GM23338 (cell line): ENCODE data around the gene DRC3. TPM values are rescaled to one million over a fixed set of nuclear protein-coding genes. Genes with fewer than 3 reads are reported as not detected.

Experiments used
- ATAC-seq: fragments of 200-7000 bp; cut with Tn5 transposase; 3 replicates; pipeline ENCODE4 v1.9.1; 2020
- DNase-seq: peaks from one replicate; pipeline ENCODE4 v3.0.0-alpha.2; 2015; ENCODE audit warnings: low spot score
- H2AFZ ChIP-seq: fragments of 200-600 bp; sonication (generic); 2 replicates; pipeline ENCODE4 v1.8.0; 2016; ENCODE audit warnings: antibody characterized with exemption, mild to moderate bottlenecking, moderate library complexity
- H3F3A ChIP-seq: fragments of 200-600 bp; sonication (generic); replicated peaks from 2 replicates; pipeline ENCODE4 v1.8.0; 2017; ENCODE audit warnings: antibody characterized with exemption, mixed run types, low read depth
- H3K27ac ChIP-seq: fragments of 200-600 bp; sonication (generic); 2 replicates; pipeline ENCODE4 v1.6.1; 2016; ENCODE audit warnings: low read depth
- H3K27me3 ChIP-seq: fragments of 200-600 bp; sonication (generic); 2 replicates; pipeline ENCODE4 v1.8.0; 2016; ENCODE audit warnings: mild to moderate bottlenecking, mixed run types, moderate library complexity; ENCODE audit not compliant: insufficient read depth
- H3K36me3 ChIP-seq: fragments of 200-600 bp; sonication (generic); 2 replicates; pipeline ENCODE4 v1.8.0; 2016; ENCODE audit warnings: mild to moderate bottlenecking; ENCODE audit not compliant: insufficient read depth
- H3K4me1 ChIP-seq: fragments of 200-600 bp; sonication (generic); 2 replicates; pipeline ENCODE4 v1.8.0; 2016; ENCODE audit warnings: mild to moderate bottlenecking, moderate library complexity; ENCODE audit not compliant: insufficient read depth
- H3K4me2 ChIP-seq: fragments of 200-600 bp; sonication (generic); 2 replicates; pipeline ENCODE4 v1.7.1; 2017; ENCODE audit warnings: mixed run types
- H3K4me3 ChIP-seq: fragments of 200-600 bp; sonication (generic); 2 replicates; pipeline ENCODE4 v1.6.1; 2016; ENCODE audit warnings: mixed run types
- H3K79me2 ChIP-seq: fragments of 200-600 bp; sonication (generic); replicated peaks from 2 replicates; pipeline ENCODE4 v1.8.0; 2017; ENCODE audit warnings: mild to moderate bottlenecking; ENCODE audit not compliant: insufficient read depth
- H3K9me2 ChIP-seq: fragments of 200-600 bp; sonication (generic); 2 replicates; pipeline ENCODE4 v1.8.0; 2017; ENCODE audit not compliant: insufficient read depth
- H4K20me1 ChIP-seq: fragments of 200-600 bp; sonication (generic); replicated peaks from 2 replicates; pipeline ENCODE4 v1.8.0; 2017; ENCODE audit warnings: mild to moderate bottlenecking; ENCODE audit not compliant: insufficient read depth
- H3K27ac Mint-ChIP-seq: 2 replicates; pipeline ENCODE4 v1.8.0; 2020; ENCODE audit warnings: inconsistent platforms, mild to moderate bottlenecking, moderate library complexity, mixed read lengths
- H3K27me3 Mint-ChIP-seq: 3 replicates; pipeline ENCODE4 v1.8.0; 2022; ENCODE audit warnings: low read depth, mild to moderate bottlenecking, moderate library complexity, mixed read lengths, inconsistent platforms; ENCODE audit not compliant: insufficient read depth, poor library complexity
- H3K36me3 Mint-ChIP-seq: 3 replicates; pipeline ENCODE4 v1.8.0; 2021; ENCODE audit warnings: low read depth, mild to moderate bottlenecking, inconsistent platforms, moderate library complexity, mixed read lengths
- H3K4me1 Mint-ChIP-seq: 3 replicates; pipeline ENCODE4 v1.8.0; 2020; ENCODE audit warnings: mild to moderate bottlenecking, inconsistent platforms, mixed read lengths
- H3K4me3 Mint-ChIP-seq: 3 replicates; pipeline ENCODE4 v1.8.0; 2021; ENCODE audit warnings: moderate library complexity, mild to moderate bottlenecking, inconsistent platforms, mixed read lengths
- H3K9me3 Mint-ChIP-seq: 3 replicates; pipeline ENCODE4 v1.8.0; 2020; ENCODE audit warnings: moderate library complexity, mild to moderate bottlenecking, inconsistent platforms, mixed read lengths
- CREB1 ChIP-seq: fragments of 250-450 bp; sonication (Bioruptor Pico); IDR thresholded peaks from 2 replicates; pipeline ENCODE4 v1.5.0; 2020; ENCODE audit warnings: low read depth, mild to moderate bottlenecking, moderate library complexity
- CTCF ChIP-seq, 2 experiments: fragments of 200-600 bp in 1 of 2; sonication (generic) in 1 of 2; conservative IDR thresholded peaks; 2 replicates each; pipeline versions ENCODE4 v1.5.1 to v1.6.1; 2016 to 2017; ENCODE audit warnings: antibody characterized with exemption in 2 of 2, low read depth in 2 of 2, mild to moderate bottlenecking in 2 of 2, moderate library complexity in 1 of 2
- ETS1 ChIP-seq: IDR thresholded peaks from 2 replicates; pipeline ENCODE4 v1.6.1; 2016; ENCODE audit warnings: antibody characterized with exemption
- EZH2 ChIP-seq: fragments of 200-600 bp; sonication (generic); IDR thresholded peaks from one replicate; pipeline ENCODE4 v1.8.0; 2017; ENCODE audit warnings: antibody characterized with exemption, mild to moderate bottlenecking, low read depth; ENCODE audit not compliant: unreplicated experiment
- EZH2phosphoT487 ChIP-seq: fragments of 200-600 bp; sonication (generic); IDR thresholded peaks from one replicate; pipeline ENCODE4 v1.8.1; 2018; ENCODE audit warnings: antibody characterized with exemption; ENCODE audit not compliant: unreplicated experiment
- JUNB ChIP-seq: IDR thresholded peaks from one replicate; pipeline ENCODE4 v1.6.1; 2016; ENCODE audit warnings: antibody characterized with exemption; ENCODE audit not compliant: unreplicated experiment
- NANOG ChIP-seq: IDR thresholded peaks from 2 replicates; pipeline ENCODE4 v1.6.1; 2016; ENCODE audit warnings: antibody characterized with exemption, borderline replicate concordance
- POLR2AphosphoS5 ChIP-seq: IDR thresholded peaks from 2 replicates; pipeline ENCODE4 v1.6.1; 2016; ENCODE audit warnings: antibody characterized with exemption, low read depth
- REST ChIP-seq: IDR thresholded peaks from one replicate; pipeline ENCODE4 v1.6.1; 2018; ENCODE audit warnings: antibody characterized with exemption; ENCODE audit not compliant: unreplicated experiment
- STAT1 ChIP-seq: IDR thresholded peaks from one replicate; pipeline ENCODE4 v1.6.1; 2016; ENCODE audit warnings: antibody characterized with exemption; ENCODE audit not compliant: unreplicated experiment
- ZNF114 ChIP-seq: fragments of 250-450 bp; sonication (Bioruptor Pico); IDR thresholded peaks from 2 replicates; pipeline ENCODE4 v1.5.0; 2020; ENCODE audit warnings: mild to moderate bottlenecking, moderate library complexity
- ZNF331 ChIP-seq: fragments of 250-450 bp; sonication (Bioruptor Pico); IDR thresholded peaks from 2 replicates; pipeline ENCODE4 v1.5.0; 2020; ENCODE audit warnings: low read depth, mild to moderate bottlenecking, moderate library complexity
- polyA plus RNA-seq: library from polyadenylated mRNA; unstranded; fragments of >200 nt; fragmentation: Nextera tagmentation; extraction: Ambion mirVana; gene quantifications from 2 replicates; pipeline ENCODE4 v1.2.1, GENCODE V29; 2016
- total RNA-seq: library from RNA; depleted of rRNA; stranded (reverse); fragments of >200 nt; shearing (Covaris generic); gene quantifications from 2 replicates; pipeline ENCODE4 v1.2.3, GENCODE V29; 2014

Gene DRC3
- total and polyA plus RNA-seq, 2 experiments from 2014 or later: 1.1 TPM; not detected in 1

- TF ChIP-seq ETS1 (no peak), NANOG (no peak), ZNF114 (CRISPR knock-in tag) (no peak), CTCF (conservative IDR thresholded peaks at IDR 0.05; ENCODE audit: low read depth in 2 of 2) (no peak), STAT1 (no peak), JUNB (no peak), EZH2phosphoT487 (no peak), CREB1 (CRISPR knock-in tag) (no peak), POLR2AphosphoS5 (no peak)
Observed at GRCh38 chr17:17926036-17926435, 46.6 kb upstream of the DRC3 start (continued).

GRCh38 chr17:17926840-17927449 is 45.7 kb upstream of the DRC3 start:
- ATAC-seq (no peak), DNase-seq (no peak)
- Histone ChIP-seq H3K27me3 (no peaks in the 10 kb centered on the region), H3K79me2 (no peaks in the 10 kb centered on the region), H3K4me1 (peaks cover 19% of the 10 kb centered on the region), H3F3A (peaks cover 2% of the 10 kb centered on the region; the same call in 1 of the 2 replicates), H3K36me3 (no peaks in the 10 kb centered on the region), H3K4me3 (no peak overlapping the region), H3K27ac (no peak overlapping the region), H3K4me2 (no peak overlapping the region), H2AFZ (no peak overlapping the region), H4K20me1 (no peaks in the 10 kb centered on the region), H3K9me2 (no peaks in the 10 kb centered on the region)
- no peak overlapping the region for H3K27ac Mint-ChIP-seq
- peaks cover 20% of the 10 kb centered on the region for H3K4me1 Mint-ChIP-seq
- H3K36me3 Mint-ChIP-seq: no peaks in the 10 kb centered on the region
- TF ChIP-seq ETS1 (no peak), REST (no peak), EZH2 (no peak), STAT1 (no peak), ZNF114 (CRISPR knock-in tag) (no peak), CREB1 (CRISPR knock-in tag) (no peak), ZNF331 (no peak)
- no peak overlapping the region for H3K4me3 Mint-ChIP-seq
- H3K9me3 Mint-ChIP-seq: no peaks in the 10 kb centered on the region
- peaks cover 5% of the 10 kb centered on the region for H3K27me3 Mint-ChIP-seq
